ENCODE results near the gene RALGPS1. TPM values are rescaled to one million over a fixed set of nuclear protein-coding genes. Genes with fewer than 3 reads are reported as not detected.

Gene RALGPS1
- total RNA-seq, 4 donors from 2014 or later: 4.6 to 11.9 (median 10.0) TPM

DNA sequence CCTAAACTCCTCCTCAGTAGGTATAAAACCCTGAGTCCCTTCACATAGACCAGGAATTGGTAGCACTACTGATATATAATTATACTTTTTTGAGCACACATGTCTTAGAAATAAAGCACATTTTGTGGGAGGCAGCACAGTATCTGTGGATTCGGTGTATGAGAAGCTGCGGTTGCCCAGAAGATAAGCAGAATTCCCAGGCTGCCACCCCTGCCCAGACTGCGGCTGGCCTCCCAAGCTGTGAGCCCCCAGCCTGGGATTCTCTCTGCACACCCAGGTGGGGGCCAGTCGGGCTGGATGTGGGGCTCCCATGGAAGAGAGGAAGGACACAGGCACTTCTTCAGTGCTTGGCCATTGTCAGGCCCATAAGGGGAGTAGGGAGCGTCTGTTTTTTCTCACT lies 233.4 kb downstream of the RALGPS1 start:
- WGBS: 94% methylated on average over 5 of the region's 5 CpGs
- intact Hi-C loops (cut with DNase I): no loop called here
- H3K36me3 ChIP-seq: no peaks in the 10 kb centered on the region
- DNase-seq (ENCODE audit: extremely low spot score): peak; percentile 68
- peaks cover 0 to 6% (median 2%) of the 10 kb centered on the region in 4 donors for H3K4me1 ChIP-seq
- H3K9me3 ChIP-seq: no peaks in the 10 kb centered on the region
- no peak overlapping the region for H3K4me3 ChIP-seq
- no peak overlapping the region for H3K27ac ChIP-seq (replicated peaks in 1 of 4)
- H3K27me3 ChIP-seq: no peaks in the 10 kb centered on the region
- TF ChIP-seq, protein P1, sequence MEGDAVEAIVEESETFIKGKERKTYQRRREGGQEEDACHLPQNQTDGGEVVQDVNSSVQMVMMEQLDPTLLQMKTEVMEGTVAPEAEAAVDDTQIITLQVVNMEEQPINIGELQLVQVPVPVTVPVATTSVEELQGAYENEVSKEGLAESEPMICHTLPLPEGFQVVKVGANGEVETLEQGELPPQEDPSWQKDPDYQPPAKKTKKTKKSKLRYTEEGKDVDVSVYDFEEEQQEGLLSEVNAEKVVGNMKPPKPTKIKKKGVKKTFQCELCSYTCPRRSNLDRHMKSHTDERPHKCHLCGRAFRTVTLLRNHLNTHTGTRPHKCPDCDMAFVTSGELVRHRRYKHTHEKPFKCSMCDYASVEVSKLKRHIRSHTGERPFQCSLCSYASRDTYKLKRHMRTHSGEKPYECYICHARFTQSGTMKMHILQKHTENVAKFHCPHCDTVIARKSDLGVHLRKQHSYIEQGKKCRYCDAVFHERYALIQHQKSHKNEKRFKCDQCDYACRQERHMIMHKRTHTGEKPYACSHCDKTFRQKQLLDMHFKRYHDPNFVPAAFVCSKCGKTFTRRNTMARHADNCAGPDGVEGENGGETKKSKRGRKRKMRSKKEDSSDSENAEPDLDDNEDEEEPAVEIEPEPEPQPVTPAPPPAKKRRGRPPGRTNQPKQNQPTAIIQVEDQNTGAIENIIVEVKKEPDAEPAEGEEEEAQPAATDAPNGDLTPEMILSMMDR (IDR thresholded peaks at IDR 0.05): no peak
- TF ChIP-seq POLR2AphosphoS5 (IDR thresholded peaks at IDR 0.05): no peak
- no peak for TF ChIP-seq EP300 (IDR thresholded peaks at IDR 0.05)
- TF ChIP-seq POLR2A (IDR thresholded peaks at IDR 0.05; ENCODE audit: low read depth): no peak

DNA sequence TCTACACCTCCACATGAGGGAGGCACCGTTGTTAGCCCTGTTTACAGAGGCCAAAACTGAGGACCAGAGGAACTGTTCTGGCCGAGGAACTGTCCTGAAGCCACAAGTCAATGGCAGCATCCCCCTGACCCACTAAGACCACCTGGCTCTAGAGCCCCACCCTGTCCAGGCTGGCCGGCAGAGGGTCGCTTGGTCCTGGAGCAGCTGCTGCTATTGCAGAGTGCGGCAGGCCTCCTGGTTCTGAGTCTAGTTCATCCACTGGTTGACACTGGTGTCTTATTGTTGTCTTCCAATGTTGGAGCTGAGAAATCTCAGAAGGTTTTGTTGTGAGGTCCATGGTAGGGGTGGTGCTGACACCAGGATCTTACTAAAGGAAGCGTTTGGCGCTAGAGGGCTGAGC lies 234.4 kb downstream of the RALGPS1 start:
- Histone ChIP-seq H3K36me3 (no peaks in the 10 kb centered on the region), H3K9me3 (no peaks in the 10 kb centered on the region), H3K4me1 (peaks cover 4 to 9% (median 7%) of the 10 kb centered on the region in 4 donors), H3K27me3 (no peaks in the 10 kb centered on the region), H3K27ac (replicated peaks in 1 of 4) (no peak overlapping the region), H3K4me3 (no peak overlapping the region)
- intact Hi-C loops (cut with DNase I): no loop called here
- DNase-seq (ENCODE audit: extremely low spot score): peak; percentile 62
- WGBS: 100% methylated on average over 3 of the region's 7 CpGs
- TF ChIP-seq POLR2AphosphoS5 (IDR thresholded peaks at IDR 0.05) (no peak), EP300 (IDR thresholded peaks at IDR 0.05) (no peak), POLR2A (IDR thresholded peaks at IDR 0.05; ENCODE audit: low read depth) (no peak)
- TF ChIP-seq, protein P1 (IDR thresholded peaks at IDR 0.05): no peak

DNA sequence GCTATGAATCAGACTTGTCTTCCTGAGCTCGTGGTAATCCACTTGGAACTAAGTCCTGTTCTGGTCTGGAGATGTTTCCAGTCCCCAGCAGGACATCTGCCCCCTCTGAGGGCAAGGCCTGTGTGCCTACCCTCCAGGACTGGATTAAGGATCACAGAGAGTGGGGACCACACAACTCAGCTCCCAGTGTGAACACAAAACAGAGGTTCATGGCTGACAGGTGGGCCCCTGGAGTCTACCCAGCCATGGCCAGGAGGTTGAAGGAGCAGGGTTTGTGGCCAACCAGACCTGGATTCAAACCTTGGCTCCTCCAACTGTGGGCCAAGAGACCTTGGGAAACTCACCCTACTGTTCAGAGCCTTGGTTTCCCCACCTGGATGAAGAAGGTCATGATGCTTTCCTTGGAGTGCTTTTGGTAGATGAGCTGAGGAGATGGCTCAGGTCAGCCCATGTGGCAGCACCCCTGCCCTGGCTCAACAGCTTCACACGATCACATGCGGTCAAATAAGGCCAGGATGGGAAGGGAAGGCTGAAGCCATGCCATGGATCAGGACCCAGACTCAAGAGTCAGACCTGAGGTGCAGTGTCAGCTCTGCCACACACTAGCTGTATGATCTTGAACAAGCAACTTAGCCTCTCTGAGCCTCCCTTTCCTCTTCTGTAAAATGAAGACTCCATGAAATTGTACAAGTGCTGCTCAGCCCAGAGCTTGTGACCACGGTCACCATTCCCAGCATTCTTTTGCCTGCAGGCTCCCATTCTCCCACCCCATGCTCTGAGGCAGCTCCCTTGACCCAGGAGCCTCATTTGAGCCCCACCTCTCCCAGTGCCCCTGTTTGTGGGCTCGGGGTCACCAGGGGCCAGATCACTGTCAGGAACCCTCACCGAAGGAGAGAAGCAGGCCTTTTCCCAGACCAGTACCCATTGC lies 235.1 kb downstream of the RALGPS1 start:
- WGBS: 89% methylated on average over 5 of the region's 6 CpGs
- Histone ChIP-seq H3K9me3 (no peaks in the 10 kb centered on the region), H3K36me3 (no peaks in the 10 kb centered on the region), H3K27me3 (no peaks in the 10 kb centered on the region), H3K27ac (replicated peaks in 1 of 4) (no peak overlapping the region), H3K4me3 (no peak overlapping the region), H3K4me1 (peaks cover 10 to 16% (median 14%) of the 10 kb centered on the region in 4 donors)
- TF ChIP-seq POLR2AphosphoS5 (IDR thresholded peaks at IDR 0.05) (no peak), POLR2A (IDR thresholded peaks at IDR 0.05; ENCODE audit: low read depth) (no peak), EP300 (IDR thresholded peaks at IDR 0.05) (no peak)
- TF ChIP-seq, protein P1 (IDR thresholded peaks at IDR 0.05): no peak
- peak; percentile 64 for DNase-seq (ENCODE audit: extremely low spot score)
- intact Hi-C loops (cut with DNase I): no loop called here

DNA sequence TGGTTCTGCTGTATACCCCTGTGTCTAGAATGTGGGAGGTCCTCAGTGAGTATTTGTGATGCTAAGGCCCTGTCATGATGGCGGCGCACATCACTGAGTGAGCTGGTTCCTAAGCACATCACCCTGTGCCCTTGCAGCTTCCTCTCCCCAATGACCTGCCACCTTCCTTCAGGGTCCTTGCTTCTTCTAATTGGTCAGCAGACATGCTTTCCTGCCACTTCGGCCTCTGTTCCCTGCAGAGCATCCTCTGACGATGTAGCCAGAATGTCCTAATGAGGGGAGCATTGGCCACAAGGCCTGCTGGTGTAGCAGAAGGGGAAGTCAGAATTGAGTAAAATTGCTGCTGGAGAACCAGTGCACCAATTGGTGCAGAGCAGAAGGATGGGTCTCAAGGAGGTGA lies 238.9 kb downstream of the RALGPS1 start:
- H3K4me3 ChIP-seq: no peak overlapping the region
- no peaks in the 10 kb centered on the region for H3K36me3 ChIP-seq
- no peaks in the 10 kb centered on the region for H3K9me3 ChIP-seq
- H3K27ac ChIP-seq (replicated peaks in 1 of 4): no peak overlapping the region
- H3K4me1 ChIP-seq: peaks cover 18 to 28% (median 22%) of the 10 kb centered on the region in 4 donors
- DNase-seq (ENCODE audit: extremely low spot score): no peak
- TF ChIP-seq POLR2AphosphoS5 (IDR thresholded peaks at IDR 0.05) (no peak), POLR2A (IDR thresholded peaks at IDR 0.05; ENCODE audit: low read depth) (no peak), EP300 (IDR thresholded peaks at IDR 0.05) (no peak)
- TF ChIP-seq, protein P1 (IDR thresholded peaks at IDR 0.05): no peak
- 74% methylated on average over 2 of the region's 4 CpGs for WGBS
- intact Hi-C loops (cut with DNase I): no loop called here
- no peaks in the 10 kb centered on the region for H3K27me3 ChIP-seq
